Loucy (cell line): ENCODE measurements around the gene SHMT2.

Experiments
- H2AFZ ChIP-seq: fragments of 200-600 bp; sonication (generic); 2 replicates; pipeline ENCODE4 v1.6.0; 2016; ENCODE audit warnings: antibody characterized with exemption, mild to moderate bottlenecking, low read length, moderate library complexity
- H3F3A ChIP-seq: fragments of 200-600 bp; 2 replicates; pipeline ENCODE4 v1.6.0; 2016; ENCODE audit warnings: antibody characterized with exemption, low read depth, mild to moderate bottlenecking
- H3K27me3 ChIP-seq: fragments of 200-600 bp; sonication (generic); 2 replicates; pipeline ENCODE4 v1.6.1; 2014; ENCODE audit warnings: low read length, mild to moderate bottlenecking; ENCODE audit not compliant: insufficient read depth, poor library complexity, severe bottlenecking
- H3K36me3 ChIP-seq: fragments of 200-600 bp; sonication (generic); 2 replicates; pipeline ENCODE4 v1.6.1; 2016; ENCODE audit warnings: low read length; ENCODE audit not compliant: insufficient read depth
- H3K4me1 ChIP-seq: fragments of 200-600 bp; sonication (generic); 2 replicates; pipeline ENCODE4 v1.5.1; 2014; ENCODE audit warnings: low read length, mild to moderate bottlenecking; ENCODE audit not compliant: insufficient read depth, poor library complexity, severe bottlenecking
- H3K4me2 ChIP-seq: fragments of 200-600 bp; sonication (generic); 2 replicates; pipeline ENCODE4 v1.6.0; 2014; ENCODE audit warnings: antibody characterized with exemption, low read length, low read depth, mild to moderate bottlenecking; ENCODE audit not compliant: poor library complexity, severe bottlenecking
- H3K4me3 ChIP-seq: fragments of 200-600 bp; sonication (generic); 2 replicates; pipeline ENCODE4 v1.5.1; 2014; ENCODE audit warnings: low read length, mild to moderate bottlenecking, mixed read lengths; ENCODE audit not compliant: poor library complexity, severe bottlenecking
- H3K79me2 ChIP-seq: fragments of 200-600 bp; sonication (generic); 2 replicates; pipeline ENCODE4 v1.6.1; 2014; ENCODE audit warnings: low read length; ENCODE audit not compliant: insufficient read depth
- H3K9ac ChIP-seq: fragments of 200-600 bp; sonication (generic); 2 replicates; pipeline ENCODE4 v1.6.0; 2014; ENCODE audit warnings: mild to moderate bottlenecking, low read depth, low read length, moderate library complexity; ENCODE audit not compliant: poor library complexity, severe bottlenecking
- H3K9me2 ChIP-seq: fragments of 200-600 bp; sonication (generic); replicated peaks from 2 replicates; pipeline ENCODE4 v1.6.1; 2016; ENCODE audit warnings: low read depth, low read length, mixed read lengths
- H3K9me3 ChIP-seq: fragments of 200-600 bp; sonication (generic); 2 replicates; pipeline ENCODE4 v1.6.1; 2014; ENCODE audit warnings: mild to moderate bottlenecking, antibody characterized with exemption, low read length, low read depth; ENCODE audit not compliant: insufficient read depth
- H4K20me1 ChIP-seq: fragments of 200-600 bp; sonication (generic); 2 replicates; pipeline ENCODE4 v1.6.0; 2014; ENCODE audit warnings: antibody characterized with exemption, low read length, mild to moderate bottlenecking; ENCODE audit not compliant: insufficient read depth, poor library complexity, severe bottlenecking
- EZH2phosphoT487 ChIP-seq: fragments of 200-600 bp; IDR thresholded peaks from 2 replicates; pipeline ENCODE4 v1.6.1; 2018; ENCODE audit warnings: antibody characterized with exemption, mild to moderate bottlenecking, moderate library complexity, borderline replicate concordance
- TF ChIP-seq, protein P1 (sequence below): fragments of 200-600 bp; sonication (generic); conservative IDR thresholded peaks from 2 replicates; pipeline ENCODE4 v1.5.1; 2014; ENCODE audit warnings: mild to moderate bottlenecking, antibody characterized with exemption, low read length

SHMT2 gene

GRCh38 chr12:57211791-57212700 is 17.5 kb upstream of the SHMT2 start:
- no peaks in the 10 kb centered on the region for H4K20me1 ChIP-seq
- TF ChIP-seq, protein P1, sequence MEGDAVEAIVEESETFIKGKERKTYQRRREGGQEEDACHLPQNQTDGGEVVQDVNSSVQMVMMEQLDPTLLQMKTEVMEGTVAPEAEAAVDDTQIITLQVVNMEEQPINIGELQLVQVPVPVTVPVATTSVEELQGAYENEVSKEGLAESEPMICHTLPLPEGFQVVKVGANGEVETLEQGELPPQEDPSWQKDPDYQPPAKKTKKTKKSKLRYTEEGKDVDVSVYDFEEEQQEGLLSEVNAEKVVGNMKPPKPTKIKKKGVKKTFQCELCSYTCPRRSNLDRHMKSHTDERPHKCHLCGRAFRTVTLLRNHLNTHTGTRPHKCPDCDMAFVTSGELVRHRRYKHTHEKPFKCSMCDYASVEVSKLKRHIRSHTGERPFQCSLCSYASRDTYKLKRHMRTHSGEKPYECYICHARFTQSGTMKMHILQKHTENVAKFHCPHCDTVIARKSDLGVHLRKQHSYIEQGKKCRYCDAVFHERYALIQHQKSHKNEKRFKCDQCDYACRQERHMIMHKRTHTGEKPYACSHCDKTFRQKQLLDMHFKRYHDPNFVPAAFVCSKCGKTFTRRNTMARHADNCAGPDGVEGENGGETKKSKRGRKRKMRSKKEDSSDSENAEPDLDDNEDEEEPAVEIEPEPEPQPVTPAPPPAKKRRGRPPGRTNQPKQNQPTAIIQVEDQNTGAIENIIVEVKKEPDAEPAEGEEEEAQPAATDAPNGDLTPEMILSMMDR: no peak
- no peak overlapping the region for H2AFZ ChIP-seq
- no peak overlapping the region for H3K4me3 ChIP-seq
- peaks cover 9% of the 10 kb centered on the region for H3K4me1 ChIP-seq
- no peaks in the 10 kb centered on the region for H3K9me2 ChIP-seq
- H3K9ac ChIP-seq: no peak overlapping the region
- H3F3A ChIP-seq: no peaks in the 10 kb centered on the region
- H3K4me2 ChIP-seq: no peak overlapping the region
- H3K27me3 ChIP-seq: no peaks in the 10 kb centered on the region
- H3K36me3 ChIP-seq: no peaks in the 10 kb centered on the region
- H3K79me2 ChIP-seq: no peaks in the 10 kb centered on the region
- no peaks in the 10 kb centered on the region for H3K9me3 ChIP-seq

DNA sequence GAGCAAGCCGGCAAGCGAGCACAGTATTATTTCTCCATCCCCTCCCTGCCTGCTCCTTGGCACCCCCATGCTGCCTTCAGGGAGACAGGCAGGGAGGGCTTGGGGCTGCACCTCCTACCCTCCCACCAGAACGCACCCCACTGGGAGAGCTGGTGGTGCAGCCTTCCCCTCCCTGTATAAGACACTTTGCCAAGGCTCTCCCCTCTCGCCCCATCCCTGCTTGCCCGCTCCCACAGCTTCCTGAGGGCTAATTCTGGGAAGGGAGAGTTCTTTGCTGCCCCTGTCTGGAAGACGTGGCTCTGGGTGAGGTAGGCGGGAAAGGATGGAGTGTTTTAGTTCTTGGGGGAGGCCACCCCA is 16.8 kb upstream of the SHMT2 start:
- no peak overlapping the region for H3K9ac ChIP-seq
- no peaks in the 10 kb centered on the region for H3K9me3 ChIP-seq
- no peaks in the 10 kb centered on the region for H3K27me3 ChIP-seq
- H3F3A ChIP-seq: no peaks in the 10 kb centered on the region
- H2AFZ ChIP-seq: no peak overlapping the region
- no peaks in the 10 kb centered on the region for H3K79me2 ChIP-seq
- H4K20me1 ChIP-seq: no peaks in the 10 kb centered on the region
- no peaks in the 10 kb centered on the region for H3K36me3 ChIP-seq
- no peak overlapping the region for H3K4me3 ChIP-seq
- no peaks in the 10 kb centered on the region for H3K9me2 ChIP-seq
- TF ChIP-seq, protein P1: no peak
- no peak for TF ChIP-seq EZH2phosphoT487
- H3K4me1 ChIP-seq: peaks cover 9% of the 10 kb centered on the region
- no peak overlapping the region for H3K4me2 ChIP-seq

GRCh38 chr12:57213058-57213715 is 16.3 kb upstream of the SHMT2 start:
- Histone ChIP-seq H3F3A (no peaks in the 10 kb centered on the region), H3K9me2 (no peaks in the 10 kb centered on the region), H2AFZ (peak overlapping the region; percentile 78), H3K27me3 (no peaks in the 10 kb centered on the region), H3K4me1 (peaks cover 9% of the 10 kb centered on the region), H4K20me1 (no peaks in the 10 kb centered on the region), H3K4me3 (peak overlapping the region; percentile 47), H3K79me2 (no peaks in the 10 kb centered on the region), H3K4me2 (peak overlapping the region; percentile 64), H3K36me3 (no peaks in the 10 kb centered on the region), H3K9ac (peak overlapping the region; percentile 56), H3K9me3 (no peaks in the 10 kb centered on the region)
- TF ChIP-seq EZH2phosphoT487: no peak
- TF ChIP-seq, protein P1: peak; percentile 78
